ENCODE data around the gene DCN. TPM values are rescaled to one million over a fixed set of nuclear protein-coding genes. Genes with fewer than 3 reads are reported as not detected.
A peak's percentile ranks its signal among the peaks of the same experiment; 100 is the strongest.

Gene DCN
- total and polyA plus RNA-seq, 8 donors = 28.9 to 217 (median 51.3) TPM

- H3K4me3 ChIP-seq = no peak overlapping the region
- H3K9me3 ChIP-seq = no peaks in the 10 kb centered on the region
- H3K27ac ChIP-seq = no peak overlapping the region
- no peaks in the 10 kb centered on the region for H3K4me1 ChIP-seq
- no peaks in the 10 kb centered on the region for H3K36me3 ChIP-seq
- no peaks in the 10 kb centered on the region for H3K27me3 ChIP-seq
- FAIRE-seq (no peak), DNase-seq (no peak), ATAC-seq (no peak)
- TF ChIP-seq, protein P1, sequence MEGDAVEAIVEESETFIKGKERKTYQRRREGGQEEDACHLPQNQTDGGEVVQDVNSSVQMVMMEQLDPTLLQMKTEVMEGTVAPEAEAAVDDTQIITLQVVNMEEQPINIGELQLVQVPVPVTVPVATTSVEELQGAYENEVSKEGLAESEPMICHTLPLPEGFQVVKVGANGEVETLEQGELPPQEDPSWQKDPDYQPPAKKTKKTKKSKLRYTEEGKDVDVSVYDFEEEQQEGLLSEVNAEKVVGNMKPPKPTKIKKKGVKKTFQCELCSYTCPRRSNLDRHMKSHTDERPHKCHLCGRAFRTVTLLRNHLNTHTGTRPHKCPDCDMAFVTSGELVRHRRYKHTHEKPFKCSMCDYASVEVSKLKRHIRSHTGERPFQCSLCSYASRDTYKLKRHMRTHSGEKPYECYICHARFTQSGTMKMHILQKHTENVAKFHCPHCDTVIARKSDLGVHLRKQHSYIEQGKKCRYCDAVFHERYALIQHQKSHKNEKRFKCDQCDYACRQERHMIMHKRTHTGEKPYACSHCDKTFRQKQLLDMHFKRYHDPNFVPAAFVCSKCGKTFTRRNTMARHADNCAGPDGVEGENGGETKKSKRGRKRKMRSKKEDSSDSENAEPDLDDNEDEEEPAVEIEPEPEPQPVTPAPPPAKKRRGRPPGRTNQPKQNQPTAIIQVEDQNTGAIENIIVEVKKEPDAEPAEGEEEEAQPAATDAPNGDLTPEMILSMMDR (IDR thresholded peaks at IDR 0.05) = no peak
- intact Hi-C loops (cut with DNase I) = no loop called here
- WGBS, 2 donors = 40 to 44% methylated on average over 2 of the region's 2 CpGs
Measured at GRCh38 chr12:91099341-91099740, 83.3 kb downstream of the DCN start.

DNA sequence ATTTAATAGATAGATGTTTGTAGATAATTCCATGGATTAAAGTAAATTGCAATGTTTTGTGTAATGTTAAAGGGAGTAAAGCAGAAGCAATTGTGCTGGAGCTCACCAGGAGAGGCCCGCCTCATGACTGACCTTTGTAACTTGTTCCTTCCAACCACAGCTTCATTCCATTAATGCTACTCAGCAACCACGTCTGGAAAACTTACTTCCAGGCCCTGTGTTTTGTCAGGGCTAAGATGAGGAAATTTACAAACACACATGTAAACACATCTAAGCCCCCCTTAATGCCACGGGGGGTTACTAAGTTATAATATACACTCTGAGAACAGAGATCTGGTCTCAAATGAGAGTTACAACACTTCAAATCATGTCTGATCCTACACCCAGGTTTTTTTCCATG, 83.7 kb downstream of the DCN start:
- no peaks in the 10 kb centered on the region for H3K9me3 ChIP-seq
- H3K4me1 ChIP-seq = no peaks in the 10 kb centered on the region
- no peaks in the 10 kb centered on the region for H3K36me3 ChIP-seq
- 16 to 18% methylated on average over 3 of the region's 3 CpGs for WGBS, 2 donors
- no peak overlapping the region for H3K27ac ChIP-seq
- intact Hi-C loops (cut with DNase I) = no loop called here
- peak in 3 of 4 donors; percentile 46 to 61 (median 60) for ATAC-seq
- no peak for FAIRE-seq
- TF ChIP-seq, protein P1 (IDR thresholded peaks at IDR 0.05) = no peak
- no peaks in the 10 kb centered on the region for H3K27me3 ChIP-seq
- no peak overlapping the region for H3K4me3 ChIP-seq
- DNase-seq = no peak

DNA sequence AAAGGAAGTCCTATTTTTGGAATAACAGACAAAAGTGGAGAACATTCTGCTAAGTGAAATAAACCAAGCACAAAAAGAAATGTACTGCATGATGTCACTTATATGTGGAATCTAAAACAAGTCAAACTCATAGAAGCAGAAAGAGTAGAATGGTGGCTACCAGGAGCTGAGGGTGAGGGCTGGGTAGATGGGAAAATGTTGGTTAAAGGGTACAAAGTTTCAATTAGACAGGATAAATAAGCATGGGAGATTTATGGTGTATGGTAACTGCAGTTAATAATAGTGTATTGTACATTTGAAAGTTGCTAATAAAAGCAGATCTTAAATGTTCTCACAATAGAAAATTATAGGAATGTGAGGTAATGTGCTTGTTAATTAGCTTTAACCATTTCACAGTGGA, 84.2 kb downstream of the DCN start:
- no peak for ATAC-seq
- intact Hi-C loops (cut with DNase I) = no loop called here
- TF ChIP-seq, protein P1 (IDR thresholded peaks at IDR 0.05) = no peak

GRCh38 chr12:91094957-91095356, 87.7 kb downstream of the DCN start:
- Histone ChIP-seq H3K9me3 (peaks cover 0 to 2% (median 0%) of the 10 kb centered on the region in 4 donors), H3K4me1 (no peaks in the 10 kb centered on the region), H3K27ac (no peak overlapping the region), H3K27me3 (no peaks in the 10 kb centered on the region), H3K36me3 (no peaks in the 10 kb centered on the region), H3K4me3 (no peak overlapping the region)
- intact Hi-C loops (cut with DNase I) = no loop called here
- ATAC-seq = no peak
- TF ChIP-seq, protein P1 (IDR thresholded peaks at IDR 0.05) = no peak
- WGBS, 2 donors = 67% methylated on average over 1 of the region's 1 CpG
- FAIRE-seq = no peak
- no peak for DNase-seq

More for the DNA sequence above, 84.2 kb downstream of the DCN start:
- no peaks in the 10 kb centered on the region for H3K27me3 ChIP-seq
- no peaks in the 10 kb centered on the region for H3K9me3 ChIP-seq
- H3K4me3 ChIP-seq = no peak overlapping the region
- no peak overlapping the region for H3K27ac ChIP-seq
- no peaks in the 10 kb centered on the region for H3K36me3 ChIP-seq
- FAIRE-seq (no peak), DNase-seq (no peak)
- H3K4me1 ChIP-seq = no peaks in the 10 kb centered on the region

- no peaks in the 10 kb centered on the region for H3K4me1 ChIP-seq
- intact Hi-C loops (cut with DNase I) = no loop called here
- H3K4me3 ChIP-seq = no peak overlapping the region
- DNase-seq = no peak
- no peaks in the 10 kb centered on the region for H3K36me3 ChIP-seq
- H3K9me3 ChIP-seq = peaks cover 0 to 2% (median 0%) of the 10 kb centered on the region in 4 donors
- H3K27me3 ChIP-seq = no peaks in the 10 kb centered on the region
- no peak overlapping the region for H3K27ac ChIP-seq
- TF ChIP-seq, protein P1 (IDR thresholded peaks at IDR 0.05) = no peak
- ATAC-seq = no peak
- FAIRE-seq = peak; percentile 20
Measured at GRCh38 chr12:91094032-91094662, 88.5 kb downstream of the DCN start.
